Esophagus mucosa (tissue), 1 donor: Measurements from ENCODE around the gene DENND2A. TPM values are rescaled to one million over a fixed set of nuclear protein-coding genes. Genes with fewer than 3 reads are reported as not detected.
"Not testable (repeated sequence)": the region's sequence is repeated elsewhere in the genome, so short reads cannot be mapped to it uniquely, and the experiment has no call there.

Source experiments
- ATAC-seq: fragments of 200-7000 bp; cut with Tn5 transposase; one replicate; pipeline ENCODE4 v1.9.1; 2020
- total RNA-seq: library from RNA; stranded (reverse); gene quantifications from one replicate; pipeline ENCODE4 v1.2.4, GENCODE V29; 2023
- donor health status: DM: yes; HTN: yes; CAD: no.

The DENND2A gene, protein sequence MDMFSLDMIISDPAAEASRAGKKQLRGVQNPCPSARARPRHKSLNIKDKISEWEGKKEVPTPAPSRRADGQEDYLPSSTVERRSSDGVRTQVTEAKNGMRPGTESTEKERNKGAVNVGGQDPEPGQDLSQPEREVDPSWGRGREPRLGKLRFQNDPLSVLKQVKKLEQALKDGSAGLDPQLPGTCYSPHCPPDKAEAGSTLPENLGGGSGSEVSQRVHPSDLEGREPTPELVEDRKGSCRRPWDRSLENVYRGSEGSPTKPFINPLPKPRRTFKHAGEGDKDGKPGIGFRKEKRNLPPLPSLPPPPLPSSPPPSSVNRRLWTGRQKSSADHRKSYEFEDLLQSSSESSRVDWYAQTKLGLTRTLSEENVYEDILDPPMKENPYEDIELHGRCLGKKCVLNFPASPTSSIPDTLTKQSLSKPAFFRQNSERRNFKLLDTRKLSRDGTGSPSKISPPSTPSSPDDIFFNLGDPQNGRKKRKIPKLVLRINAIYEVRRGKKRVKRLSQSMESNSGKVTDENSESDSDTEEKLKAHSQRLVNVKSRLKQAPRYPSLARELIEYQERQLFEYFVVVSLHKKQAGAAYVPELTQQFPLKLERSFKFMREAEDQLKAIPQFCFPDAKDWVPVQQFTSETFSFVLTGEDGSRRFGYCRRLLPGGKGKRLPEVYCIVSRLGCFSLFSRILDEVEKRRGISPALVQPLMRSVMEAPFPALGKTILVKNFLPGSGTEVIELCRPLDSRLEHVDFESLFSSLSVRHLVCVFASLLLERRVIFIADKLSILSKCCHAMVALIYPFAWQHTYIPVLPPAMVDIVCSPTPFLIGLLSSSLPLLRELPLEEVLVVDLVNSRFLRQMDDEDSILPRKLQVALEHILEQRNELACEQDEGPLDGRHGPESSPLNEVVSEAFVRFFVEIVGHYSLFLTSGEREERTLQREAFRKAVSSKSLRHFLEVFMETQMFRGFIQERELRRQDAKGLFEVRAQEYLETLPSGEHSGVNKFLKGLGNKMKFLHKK
- total RNA-seq: 1.0 TPM

DNA sequence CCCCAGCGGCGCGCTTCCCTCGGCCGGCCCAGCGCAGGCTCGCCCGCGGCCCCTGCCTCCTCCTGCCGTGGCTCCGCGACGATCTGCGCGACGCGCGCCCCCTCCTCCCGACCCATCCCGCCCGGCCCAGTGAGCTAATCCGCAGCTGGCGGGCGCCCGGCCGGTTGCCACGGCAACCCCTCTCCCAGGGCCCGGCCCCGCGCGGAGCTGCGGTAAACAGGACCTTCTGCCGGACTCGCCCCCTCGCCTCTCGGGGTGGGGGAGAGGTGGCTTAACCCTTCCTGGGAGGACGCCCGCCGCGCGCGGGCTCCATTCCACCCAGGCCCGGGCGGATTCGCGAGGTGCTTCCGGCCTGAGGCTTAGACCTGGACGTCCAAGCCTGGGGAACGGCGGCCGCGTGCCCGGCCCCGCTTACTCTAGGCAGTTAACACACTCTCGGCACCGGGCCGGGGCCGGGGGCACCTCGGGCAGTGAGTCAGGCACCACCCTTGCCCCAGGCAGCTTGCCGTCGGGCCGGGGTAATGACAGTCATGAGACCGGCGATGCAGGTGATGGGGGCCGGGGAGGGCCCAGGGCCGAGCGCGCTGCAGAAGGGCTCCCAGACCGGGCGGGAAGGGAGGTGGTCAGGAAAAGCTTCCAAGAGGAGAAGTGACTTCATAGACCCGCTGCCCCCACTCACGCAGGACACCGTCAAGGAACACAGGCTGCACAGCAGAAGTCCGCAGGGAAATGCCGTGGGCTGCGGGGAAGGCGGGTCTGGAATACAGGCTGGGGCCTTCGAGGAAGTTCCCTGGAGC is at the start of gene DENND2A:
Gene DENND2A, minus strand, starts transcription at position 87 of the 797 bp plus-strand sequence. CDS start 38,416 bp downstream, outside the sequence.
- ATAC-seq: peak; percentile 35

DNA sequence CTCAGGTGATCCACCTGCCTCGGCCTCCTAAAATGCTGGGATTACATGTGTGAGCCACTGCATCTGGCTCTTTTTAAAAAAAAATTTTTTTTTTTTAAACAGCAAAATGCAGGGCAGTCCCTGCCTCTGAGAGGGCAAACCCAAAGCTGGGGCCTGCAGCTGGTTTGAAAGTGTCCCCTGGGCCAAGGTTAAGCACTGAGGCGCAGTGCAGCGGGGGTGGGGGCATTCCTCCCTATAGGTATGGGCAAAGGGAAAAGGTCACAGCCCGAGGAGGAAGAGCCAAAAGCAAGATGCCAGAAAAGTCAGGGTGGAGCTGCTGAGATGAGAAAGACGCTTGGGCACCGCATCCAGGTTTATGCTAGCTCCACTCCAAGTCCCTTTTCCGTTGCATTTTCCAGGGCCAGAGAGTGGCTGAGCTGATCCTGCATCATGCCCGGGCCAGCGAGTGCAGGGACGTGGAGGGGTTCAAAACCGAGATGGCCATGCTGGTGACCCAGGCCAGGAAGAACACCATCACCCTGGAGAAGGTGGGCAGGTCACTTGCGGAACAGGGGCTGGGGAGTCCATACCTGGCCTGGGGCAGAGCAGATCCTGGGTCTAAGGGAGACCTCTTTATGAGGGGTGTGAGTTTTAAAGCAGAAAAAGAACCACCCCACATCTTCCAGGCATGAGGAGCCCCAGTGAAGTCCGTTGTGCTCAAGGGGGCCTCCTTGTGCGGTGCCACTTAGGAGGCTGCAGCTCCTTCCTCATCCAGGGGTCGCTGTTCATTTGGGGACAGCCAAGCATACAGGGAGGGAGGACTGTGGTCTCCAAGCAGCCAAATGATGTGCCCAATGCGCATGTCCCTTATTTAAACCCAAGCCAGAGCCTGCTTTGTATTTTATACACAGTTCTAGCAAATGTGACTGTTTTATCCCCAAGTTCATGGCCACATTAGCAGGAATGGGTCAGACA is 48.9 kb upstream of the DENND2A start:
- ATAC-seq: no peak

DNA sequence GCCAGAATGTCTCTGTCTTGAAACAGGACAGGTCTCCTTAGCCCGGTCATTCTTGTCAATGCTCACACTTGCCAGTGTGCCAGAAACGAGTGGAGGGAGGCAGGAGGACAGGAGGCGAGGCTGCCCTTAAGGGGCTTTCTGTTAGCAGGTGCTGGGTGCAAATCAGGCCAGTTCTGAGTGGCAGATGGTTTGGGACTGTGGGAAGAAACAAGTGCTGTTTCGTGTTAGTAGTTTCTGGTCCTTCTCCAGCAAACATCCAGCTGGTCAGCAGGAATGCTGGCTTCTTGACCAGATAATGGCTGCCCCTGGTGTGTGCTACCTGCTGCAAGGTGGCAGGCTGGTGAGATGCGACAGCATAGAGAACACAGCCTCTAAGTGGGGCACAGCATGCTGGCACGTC is 47.7 kb upstream of the DENND2A start:
- ATAC-seq: no peak

DNA sequence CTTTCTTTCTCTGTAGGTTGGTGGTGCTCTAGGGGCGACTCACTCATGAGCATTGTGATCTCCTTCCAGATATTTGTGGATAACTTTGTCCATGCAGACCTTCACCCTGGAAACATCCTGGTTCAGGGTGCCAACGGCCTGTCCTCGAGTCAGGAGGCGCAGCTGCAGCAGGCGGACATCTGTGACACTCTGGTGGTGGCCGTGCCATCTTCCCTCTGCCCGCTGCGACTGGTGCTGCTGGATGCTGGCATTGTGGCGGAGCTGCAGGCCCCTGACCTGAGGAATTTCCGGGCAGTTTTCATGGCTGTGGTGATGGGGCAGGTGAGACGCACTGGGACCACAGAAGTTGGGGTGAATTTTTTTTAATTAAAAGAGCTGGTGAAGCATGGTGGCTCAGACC is 46.3 kb upstream of the DENND2A start:
- ATAC-seq: no peak

DNA sequence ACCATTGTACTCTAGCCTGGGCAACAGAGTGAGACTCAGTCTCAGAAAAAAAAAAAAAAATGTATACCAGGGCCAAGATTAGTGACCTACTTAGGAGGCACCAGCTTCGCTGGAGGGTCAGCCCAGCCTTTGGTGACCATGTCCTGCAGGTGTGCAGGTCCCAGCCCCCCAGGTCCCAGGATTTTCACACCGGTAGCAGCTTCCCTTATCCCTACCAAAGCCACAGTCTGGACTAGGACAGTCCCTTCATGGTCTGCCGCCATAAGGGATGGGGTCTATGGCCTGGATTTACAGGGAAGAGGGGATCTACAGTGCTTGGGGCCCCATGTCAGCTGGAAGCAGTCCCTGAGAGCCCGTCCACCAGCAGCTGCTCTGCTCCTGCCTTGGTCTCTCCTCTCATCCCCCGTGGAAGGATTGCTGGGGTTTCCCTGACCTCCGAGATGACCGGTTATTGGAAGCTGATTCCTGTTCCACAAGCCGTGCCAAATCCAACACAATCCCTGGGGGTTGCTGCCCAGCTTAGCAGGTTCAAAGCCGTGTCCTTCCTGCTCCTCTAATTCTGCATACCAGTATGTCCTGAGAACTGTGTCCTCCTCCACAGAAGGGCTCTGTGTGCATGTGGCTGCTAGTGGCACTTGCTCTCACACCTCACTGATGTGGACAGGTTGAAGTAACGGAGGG is 44.9 kb upstream of the DENND2A start:
- no peak for ATAC-seq

DNA sequence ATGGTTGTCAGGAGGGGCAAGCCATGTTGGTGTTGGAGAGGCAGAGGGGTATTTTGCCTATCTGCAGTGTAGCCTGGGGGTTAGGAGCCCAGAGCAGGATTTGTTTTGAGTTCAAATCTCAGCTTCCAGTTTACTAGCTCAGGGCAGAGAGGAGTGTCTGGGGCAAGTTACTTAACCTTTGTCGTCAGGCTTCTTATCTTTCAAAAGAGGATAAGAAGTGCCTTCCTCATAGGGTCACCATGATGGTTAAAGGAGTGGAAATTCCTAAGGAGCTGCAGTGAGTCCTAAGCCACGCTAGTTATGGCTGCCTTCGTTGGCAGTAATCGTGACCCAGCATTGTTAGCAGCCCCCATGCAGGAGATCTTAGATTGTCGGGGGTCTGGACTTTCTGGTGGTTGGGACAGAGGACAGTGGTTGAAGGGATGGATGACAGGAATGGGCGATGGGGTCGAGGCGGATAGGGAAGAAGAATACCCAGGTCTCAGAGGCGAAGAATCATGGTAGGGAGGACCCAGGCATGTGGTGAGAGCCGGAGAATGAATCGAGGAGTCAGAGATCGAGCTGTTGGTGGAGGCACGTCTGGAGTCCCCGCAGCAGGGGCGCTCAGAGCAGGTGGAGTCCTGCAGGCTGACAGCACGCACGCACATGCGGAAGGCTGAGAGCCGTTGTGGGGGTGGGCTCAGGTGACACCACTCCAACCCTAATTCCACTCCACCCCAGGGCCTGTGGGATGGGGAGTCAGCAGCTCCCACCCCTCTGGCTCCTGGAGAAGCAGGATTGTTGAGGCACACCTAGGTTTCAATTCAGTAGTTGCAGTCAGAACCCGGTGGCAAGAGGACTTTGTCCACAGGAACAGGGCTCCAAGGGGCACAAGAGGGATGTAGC is 43.7 kb upstream of the DENND2A start:
- ATAC-seq: peak; percentile 25

DNA sequence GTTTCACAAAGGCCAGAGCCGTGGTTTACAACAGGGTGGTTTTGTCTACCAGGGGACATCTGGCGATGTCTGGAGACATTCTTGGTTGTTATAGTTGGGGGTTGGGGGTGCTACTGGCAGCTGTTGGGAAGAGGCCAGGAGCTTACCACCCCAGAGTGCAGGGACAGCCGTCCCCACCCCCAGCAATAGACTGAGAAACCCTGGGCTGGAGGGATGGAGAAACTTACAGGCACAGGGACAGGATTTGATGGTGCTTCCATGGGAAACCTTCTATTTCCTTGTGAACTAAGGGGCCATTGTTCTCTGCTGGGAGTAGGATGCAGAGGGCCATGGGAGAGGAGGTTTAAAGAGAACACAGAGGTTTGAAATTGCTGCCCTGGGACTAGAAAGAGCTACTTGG is 43.0 kb upstream of the DENND2A start:
- ATAC-seq: no peak

DNA sequence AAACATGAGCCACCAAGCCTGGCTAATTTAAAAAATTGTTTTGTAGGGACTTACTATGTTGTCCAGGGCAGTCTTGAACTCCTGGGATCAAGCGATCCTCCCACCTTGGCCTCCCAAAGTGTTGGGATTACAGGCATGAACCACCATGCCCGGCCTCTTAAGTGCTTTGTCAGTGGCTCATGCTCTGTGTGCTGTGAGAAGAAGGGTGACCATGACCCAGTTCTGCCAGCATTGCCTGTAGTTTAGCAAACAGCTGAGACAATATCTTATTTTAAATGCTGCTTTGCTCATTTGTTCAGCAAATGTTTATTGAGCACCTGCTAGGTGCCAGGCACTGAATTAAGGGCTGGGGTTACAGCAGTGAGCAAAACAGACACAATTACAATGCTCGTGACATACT is 41.2 kb upstream of the DENND2A start:
- ATAC-seq: no peak

DNA sequence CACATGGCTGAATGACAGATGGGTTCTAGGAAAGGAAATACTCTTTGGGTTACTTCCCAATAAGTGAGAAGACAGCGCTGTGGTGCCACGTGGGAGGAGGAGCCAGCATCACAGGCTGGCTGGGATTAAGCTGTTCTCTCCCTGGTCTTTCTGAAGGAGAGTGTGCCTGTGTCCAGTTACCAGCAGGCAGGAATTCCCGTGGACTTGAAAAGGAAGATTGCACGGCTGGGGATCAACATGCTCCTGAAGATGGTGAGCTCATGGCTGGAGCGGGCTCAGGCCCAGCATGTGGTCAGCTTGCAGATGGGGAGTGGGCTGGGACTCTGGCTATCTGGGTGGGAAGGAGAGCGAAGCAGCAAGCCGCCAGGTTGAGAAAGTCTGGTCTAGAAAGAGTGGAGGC is 40.3 kb upstream of the DENND2A start:
- ATAC-seq: no peak

DNA sequence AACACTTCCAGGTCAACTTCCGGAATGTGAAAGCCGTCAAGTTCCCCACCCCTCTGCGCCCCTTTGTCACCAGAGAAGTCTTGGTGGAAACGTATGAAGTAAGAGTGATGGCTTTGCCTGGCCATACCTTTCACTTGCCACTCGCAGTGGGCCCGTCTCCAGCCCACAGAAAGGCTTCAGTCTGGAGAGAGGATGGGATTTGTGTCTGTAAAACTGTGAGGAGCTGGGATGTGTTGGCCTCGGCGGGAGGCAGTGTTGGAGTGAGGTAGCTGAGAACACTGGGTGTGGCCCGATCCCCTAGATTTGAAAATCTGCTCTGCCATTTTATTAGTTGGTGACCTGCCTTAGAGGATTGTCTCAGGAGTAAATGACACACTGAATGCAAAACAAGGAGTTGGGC is 38.6 kb upstream of the DENND2A start:
- ATAC-seq: no peak

DNA sequence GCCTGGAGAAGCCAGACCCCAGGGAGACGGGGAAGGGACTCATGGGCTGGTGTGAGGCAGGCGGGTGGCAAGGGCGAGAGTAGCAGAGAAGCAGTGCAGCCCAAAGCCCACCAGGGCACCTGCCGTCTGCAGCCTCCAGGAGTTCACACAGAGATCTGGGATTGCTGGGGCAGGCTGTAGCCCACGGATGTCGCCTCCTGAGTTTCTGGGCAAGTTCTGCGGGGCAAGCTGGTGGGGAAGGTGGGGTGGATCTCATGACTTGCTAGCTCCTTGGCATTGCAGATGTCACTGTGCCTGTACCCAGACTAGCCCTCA is 38.2 kb upstream of the DENND2A start:
- ATAC-seq: no peak

DNA sequence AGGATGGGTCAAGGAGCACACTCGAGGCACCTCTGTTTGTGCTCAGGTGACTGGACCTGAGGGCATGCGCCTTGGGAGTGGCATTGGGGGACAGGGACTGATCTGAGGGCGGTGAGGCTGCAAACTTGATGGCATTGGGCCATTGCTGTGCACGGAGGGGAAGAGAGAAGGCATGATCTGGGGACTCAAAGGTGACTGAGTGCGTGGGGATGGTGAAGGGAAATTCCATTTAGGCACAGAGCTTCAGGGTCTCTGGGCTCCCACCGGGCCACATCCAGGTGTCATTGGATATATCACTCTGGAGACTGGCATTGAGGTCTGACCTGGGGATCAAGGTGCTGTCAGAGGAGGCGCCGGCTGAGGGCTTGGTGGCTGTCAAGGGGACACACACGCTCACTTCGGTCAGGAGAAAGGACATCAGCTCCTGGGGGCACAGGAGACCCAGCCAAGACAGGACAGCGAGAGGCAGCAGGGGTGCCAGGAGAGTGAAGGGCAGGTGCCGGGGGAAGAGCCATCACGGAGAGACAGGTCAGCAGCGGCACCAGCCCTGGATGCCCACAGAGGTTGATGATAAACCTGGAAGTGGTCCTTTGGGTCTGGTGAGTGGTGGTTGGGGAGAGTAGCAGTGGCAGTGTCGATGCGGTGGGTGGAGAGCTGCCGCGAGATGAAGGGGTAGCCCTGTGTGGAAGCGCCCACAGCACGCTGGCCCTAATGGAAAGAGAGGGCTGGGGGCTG is 37.6 kb upstream of the DENND2A start:
- ATAC-seq: no peak

DNA sequence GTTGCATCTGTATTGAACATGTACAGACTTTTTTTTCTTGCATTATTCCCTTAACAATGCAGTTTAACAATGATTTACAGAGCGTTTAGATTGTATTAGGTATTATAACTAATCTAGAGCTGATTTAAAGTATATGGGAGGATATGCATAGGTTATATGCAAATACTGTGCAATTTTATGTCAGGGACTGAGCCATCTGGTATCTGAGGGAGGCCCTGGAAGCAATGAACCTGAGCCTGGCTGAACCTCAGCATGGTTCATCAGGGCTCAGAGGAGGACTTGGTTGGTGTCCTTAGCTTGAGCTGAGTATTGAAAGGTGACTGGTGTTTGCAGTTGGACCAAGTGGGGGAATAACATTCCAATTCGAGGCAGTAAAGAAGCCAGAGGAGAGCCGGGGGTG is 36.9 kb upstream of the DENND2A start:
- no peak for ATAC-seq

DNA sequence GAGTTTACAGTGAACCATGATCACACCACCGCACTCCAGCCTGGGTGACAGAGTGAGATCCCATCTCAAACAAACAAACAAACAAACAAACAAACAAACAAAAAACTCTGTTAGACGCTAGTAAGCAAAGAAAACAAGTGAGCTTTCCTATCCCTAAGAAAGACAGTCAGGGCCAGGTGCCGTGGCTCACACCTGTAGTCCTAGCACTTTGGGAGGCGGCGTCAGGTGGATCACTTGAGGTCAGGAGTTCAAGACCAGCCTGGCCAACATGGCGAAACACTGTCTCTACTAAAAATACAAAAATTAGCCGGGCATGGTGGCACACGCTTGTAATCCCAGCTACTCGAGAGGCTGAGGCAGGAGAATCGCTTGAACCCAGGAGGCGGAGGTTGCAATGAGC is 36.3 kb upstream of the DENND2A start:
- ATAC-seq: not testable (repeated sequence)

DNA sequence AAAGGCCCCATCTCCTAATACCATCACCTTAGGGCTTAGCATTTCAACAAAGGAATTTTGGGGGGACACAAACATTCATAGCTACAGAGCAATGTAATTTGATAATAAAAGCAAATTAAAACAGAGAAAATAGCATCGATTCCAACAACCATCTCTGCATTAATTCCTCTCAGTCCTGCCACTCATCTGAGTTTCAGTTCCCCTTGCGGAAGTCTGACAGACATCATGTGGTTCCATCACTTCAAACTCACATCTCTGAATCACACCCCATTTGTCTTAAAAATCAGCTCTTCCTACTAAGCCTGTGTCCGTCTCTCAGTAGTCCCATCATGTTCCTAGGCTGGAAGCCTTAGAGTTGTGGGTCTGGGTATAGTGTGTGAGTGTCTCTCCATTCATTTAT is 35.7 kb upstream of the DENND2A start:
- ATAC-seq: no peak

DNA sequence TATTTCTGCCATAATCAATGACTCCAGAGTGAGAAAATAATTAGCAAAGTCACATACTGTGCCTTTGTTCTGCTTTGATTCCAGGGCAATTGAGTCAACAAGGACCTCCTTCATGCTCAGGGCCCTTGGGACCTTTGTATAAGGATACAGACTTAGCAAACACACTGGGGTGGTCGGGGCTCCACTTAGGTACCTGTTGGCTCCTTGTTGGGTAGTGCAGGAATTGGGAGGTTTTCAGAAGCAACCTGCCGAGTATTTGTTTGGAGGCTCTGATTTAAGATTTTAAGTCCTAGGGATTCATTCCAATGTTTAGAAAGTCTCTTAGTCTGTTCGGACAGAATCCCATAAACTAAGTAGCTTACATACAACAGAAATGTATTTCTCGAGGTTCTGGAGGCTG is 35.1 kb upstream of the DENND2A start:
- no peak for ATAC-seq

DNA sequence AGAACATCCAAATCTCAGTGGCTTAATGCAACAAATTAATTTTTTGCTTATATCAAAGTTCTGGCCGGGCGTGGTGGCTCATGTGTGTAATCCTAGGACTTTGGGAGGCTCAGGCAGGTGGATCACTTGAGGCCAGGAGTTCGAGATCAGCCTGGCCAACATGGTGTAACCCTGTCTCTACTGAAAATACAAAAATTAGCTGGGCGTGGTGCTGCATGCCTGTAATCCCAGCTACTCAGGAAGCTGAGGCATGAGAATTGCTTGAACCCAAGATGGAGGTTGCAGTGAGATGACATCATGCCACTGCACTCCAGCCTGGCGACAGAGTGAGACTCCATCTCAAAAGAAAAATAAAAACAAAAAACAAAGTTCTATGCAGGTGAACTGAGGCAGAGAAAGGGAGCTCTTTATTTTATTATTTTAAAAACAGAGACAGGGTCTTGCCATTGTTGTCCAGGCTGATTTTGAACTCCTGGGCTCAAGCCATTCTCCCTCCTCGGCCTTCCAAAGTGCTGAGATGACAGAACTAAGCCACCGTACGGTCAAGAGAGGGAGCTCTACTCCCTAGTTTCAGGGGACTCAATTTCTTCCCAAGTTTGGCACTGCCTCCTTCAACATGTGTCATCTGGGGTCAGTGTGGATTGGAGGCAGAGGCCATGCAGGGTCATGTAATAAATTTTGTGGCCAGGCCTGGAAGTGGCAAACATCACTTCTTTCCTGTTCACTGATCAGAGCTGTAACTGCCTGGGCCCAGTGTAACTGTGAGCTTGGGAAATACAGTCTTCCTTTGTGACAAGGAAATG is 34.5 kb upstream of the DENND2A start:
- ATAC-seq: no peak

DNA sequence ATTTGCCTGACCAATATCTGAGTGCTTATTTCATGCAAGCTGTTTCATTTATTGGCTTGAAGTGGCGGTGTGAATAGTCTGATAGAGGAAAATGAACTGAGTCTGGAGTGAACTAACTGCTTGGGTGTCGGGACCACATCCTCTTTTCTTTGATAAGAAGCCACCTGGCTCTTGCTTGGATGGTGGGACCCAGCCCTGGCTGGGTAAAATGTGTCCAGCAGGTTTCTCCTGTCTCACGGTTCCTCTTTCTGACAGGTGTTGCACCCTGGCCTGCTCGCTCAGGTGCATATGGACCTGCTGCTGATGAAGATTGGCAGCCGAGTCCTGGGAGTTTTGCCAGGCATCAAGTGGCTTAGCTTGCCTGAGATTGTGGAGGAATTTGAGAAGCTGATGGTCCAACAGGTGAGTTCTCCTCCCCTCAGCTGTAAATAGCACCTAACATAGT is 33.8 kb upstream of the DENND2A start:
- peak; percentile 5 for ATAC-seq
